ENCODE results near the gene TEAD1. TPM values are rescaled to one million over a fixed set of nuclear protein-coding genes. Genes with fewer than 3 reads are reported as not detected.

TEAD1 gene
- total and polyA plus RNA-seq, 2 experiments from 2014 or later: 24.5 to 103 TPM

DNA sequence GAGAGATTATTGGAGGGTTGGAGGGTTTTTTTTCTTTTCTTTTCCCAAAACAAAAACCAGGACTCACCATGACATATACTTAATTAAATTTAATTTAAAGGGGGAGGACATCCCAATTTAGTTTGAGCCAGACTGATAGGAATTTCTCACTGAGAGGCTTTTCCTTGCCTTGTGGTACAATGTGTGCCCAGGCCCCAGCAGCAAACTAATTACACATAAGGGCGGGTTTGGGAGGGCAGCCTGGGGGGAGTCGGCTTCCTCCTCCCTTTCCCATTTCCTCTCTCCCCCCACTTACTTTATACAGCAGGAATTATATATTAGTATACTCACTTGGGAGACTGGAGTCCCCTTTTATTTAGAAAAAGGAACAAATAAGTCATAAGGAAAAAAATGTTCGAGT, 2.9 kb downstream of the TEAD1 start (continued):
- TF ChIP-seq EZH2phosphoT487 (IDR thresholded peaks at IDR 0.05; ENCODE audit: unreplicated experiment) (no peak), POLR2AphosphoS5 (IDR thresholded peaks at IDR 0.05; ENCODE audit: low read depth) (no peak), REST (IDR thresholded peaks at IDR 0.05; ENCODE audit: unreplicated experiment) (no peak), ZNF114 (CRISPR knock-in tag; IDR thresholded peaks at IDR 0.05) (no peak), NANOG (IDR thresholded peaks at IDR 0.05; ENCODE audit: borderline replicate concordance) (no peak), CREB1 (CRISPR knock-in tag; IDR thresholded peaks at IDR 0.05; ENCODE audit: low read depth) (no peak), CTCF (conservative IDR thresholded peaks at IDR 0.05; ENCODE audit: low read depth in 2 of 2) (no peak), ZNF331 (CRISPR knock-in tag; IDR thresholded peaks at IDR 0.05; ENCODE audit: low read depth) (no peak)

GRCh38 chr11:12678092-12678491, 3.9 kb downstream of the TEAD1 start:
- Histone ChIP-seq H3K4me3 (peak overlapping the region; percentile 88; the same call in 1 of the 2 replicates), H2AFZ (no peak overlapping the region)
- H3K4me3 Mint-ChIP-seq: peak overlapping the region; percentile 97; the same call in 2 of the 3 replicates
- no peak for TF ChIP-seq CTCF (conservative IDR thresholded peaks at IDR 0.05; ENCODE audit: low read depth in 2 of 2)
- TF ChIP-seq REST (IDR thresholded peaks at IDR 0.05; ENCODE audit: unreplicated experiment): no peak
- no peak for TF ChIP-seq EZH2phosphoT487 (IDR thresholded peaks at IDR 0.05; ENCODE audit: unreplicated experiment)
- no peak for TF ChIP-seq ETS1 (IDR thresholded peaks at IDR 0.05)
- no peak for TF ChIP-seq ZNF331 (CRISPR knock-in tag; IDR thresholded peaks at IDR 0.05; ENCODE audit: low read depth)
- no peak for TF ChIP-seq ZNF114 (CRISPR knock-in tag; IDR thresholded peaks at IDR 0.05)
- no peak for TF ChIP-seq POLR2AphosphoS5 (IDR thresholded peaks at IDR 0.05; ENCODE audit: low read depth)
- no peak for TF ChIP-seq CREB1 (CRISPR knock-in tag; IDR thresholded peaks at IDR 0.05; ENCODE audit: low read depth)
- TF ChIP-seq NANOG (IDR thresholded peaks at IDR 0.05; ENCODE audit: borderline replicate concordance): no peak
- no peak for TF ChIP-seq EZH2 (IDR thresholded peaks at IDR 0.05; ENCODE audit: low read depth, unreplicated experiment)

More at GRCh38 chr11:12678092-12678491, 3.9 kb downstream of the TEAD1 start:
- Histone ChIP-seq H3K4me1 (ENCODE audit: insufficient read depth) (peaks cover 57% of the 10 kb centered on the region), H3K36me3 (ENCODE audit: insufficient read depth) (no peaks in the 10 kb centered on the region), H3F3A (replicated peaks; ENCODE audit: low read depth) (no peaks in the 10 kb centered on the region), H3K9me2 (ENCODE audit: insufficient read depth) (no peaks in the 10 kb centered on the region), H3K79me2 (replicated peaks; ENCODE audit: insufficient read depth) (peaks cover 67% of the 10 kb centered on the region), H4K20me1 (replicated peaks; ENCODE audit: insufficient read depth) (peaks cover 29% of the 10 kb centered on the region), H3K27me3 (ENCODE audit: insufficient read depth) (peaks cover 10% of the 10 kb centered on the region; the same call in 1 of the 2 replicates), H3K27ac (ENCODE audit: low read depth) (no peak overlapping the region), H3K4me2 (peak overlapping the region; percentile 82)
- ATAC-seq (no peak), DNase-seq (ENCODE audit: low spot score) (no peak)
- Mint-ChIP-seq H3K4me1 (peaks cover 69% of the 10 kb centered on the region), H3K27me3 (ENCODE audit: insufficient read depth, low read depth, poor library complexity) (peaks cover 13% of the 10 kb centered on the region), H3K36me3 (ENCODE audit: low read depth) (peaks cover 7% of the 10 kb centered on the region; the same call in 2 of the 3 replicates), H3K27ac (no peak overlapping the region), H3K9me3 (no peaks in the 10 kb centered on the region)
